Fibroblast of villous mesenchyme (primary cell): ENCODE results near the gene KCNIP1. TPM values are rescaled to one million over a fixed set of nuclear protein-coding genes. Genes with fewer than 3 reads are reported as not detected.

Experiments
- DNase-seq: peaks from one replicate; pipeline ENCODE4 v3.0.0-alpha.2; 2010; ENCODE audit warnings: low read depth
- H3K4me3 ChIP-seq: 2 replicates; pipeline ENCODE4 v1.5.1; 2011; ENCODE audit warnings: low read depth, mild to moderate bottlenecking, low read length
- CTCF ChIP-seq: IDR thresholded peaks from 2 replicates; pipeline ENCODE4 v1.5.1; 2012; ENCODE audit warnings: low read depth, mild to moderate bottlenecking, low read length; ENCODE audit not compliant: insufficient read depth
- total RNA-seq: library from RNA; depleted of rRNA; stranded (reverse); fragments of >200 nt; gene quantifications from 2 replicates; pipeline ENCODE4 v1.2.3, GENCODE V29; 2012

KCNIP1 gene
- total RNA-seq, 1 donor: not detected

GRCh38 chr5:170528976-170529375 is 25.2 kb downstream of the KCNIP1 start:
- DNase-seq: no peak
- H3K4me3 ChIP-seq: no peak overlapping the region
- no peak for TF ChIP-seq CTCF

- no peak for DNase-seq
- H3K4me3 ChIP-seq: no peak overlapping the region
- TF ChIP-seq CTCF: no peak
Observed at GRCh38 chr5:170532935-170533334, 29.1 kb downstream of the KCNIP1 start.

- no peak overlapping the region for H3K4me3 ChIP-seq
- no peak for TF ChIP-seq CTCF
- DNase-seq: no peak
Observed at GRCh38 chr5:170533383-170533782, 29.6 kb downstream of the KCNIP1 start.

GRCh38 chr5:170534177-170534576 is 30.4 kb downstream of the KCNIP1 start:
- no peak for DNase-seq
- TF ChIP-seq CTCF: no peak
- no peak overlapping the region for H3K4me3 ChIP-seq

- no peak for TF ChIP-seq CTCF
- no peak for DNase-seq
- H3K4me3 ChIP-seq: no peak overlapping the region
Observed at GRCh38 chr5:170534941-170535340, 31.1 kb downstream of the KCNIP1 start.

GRCh38 chr5:170536525-170536924 is 32.7 kb downstream of the KCNIP1 start:
- no peak for DNase-seq
- TF ChIP-seq CTCF: no peak
- no peak overlapping the region for H3K4me3 ChIP-seq

GRCh38 chr5:170537451-170538095 is 33.8 kb downstream of the KCNIP1 start:
- no peak for DNase-seq
- TF ChIP-seq CTCF: no peak
- H3K4me3 ChIP-seq: no peak overlapping the region
